Astrocyte of the spinal cord (primary cell): ENCODE measurements around the gene CKMT2.

Experiments
- DNase-seq: peaks from one replicate; pipeline ENCODE4 v3.0.0; 2011; ENCODE audit warnings: low read depth, low spot score
- H3K4me3 ChIP-seq: 2 replicates; pipeline ENCODE4 v1.5.1; 2011; ENCODE audit warnings: low read depth, mild to moderate bottlenecking, low read length, moderate library complexity
- CTCF ChIP-seq: IDR thresholded peaks from 2 replicates; pipeline ENCODE4 v1.5.1; 2012; ENCODE audit warnings: low read depth, mild to moderate bottlenecking, low read length, inconsistent platforms
- in situ Hi-C: cut with HindIII; loops from 2 replicates; pipeline ENCODE4 v1.10.0; 2017; ENCODE audit warnings: low sequenced_read_pairs

Gene CKMT2

DNA sequence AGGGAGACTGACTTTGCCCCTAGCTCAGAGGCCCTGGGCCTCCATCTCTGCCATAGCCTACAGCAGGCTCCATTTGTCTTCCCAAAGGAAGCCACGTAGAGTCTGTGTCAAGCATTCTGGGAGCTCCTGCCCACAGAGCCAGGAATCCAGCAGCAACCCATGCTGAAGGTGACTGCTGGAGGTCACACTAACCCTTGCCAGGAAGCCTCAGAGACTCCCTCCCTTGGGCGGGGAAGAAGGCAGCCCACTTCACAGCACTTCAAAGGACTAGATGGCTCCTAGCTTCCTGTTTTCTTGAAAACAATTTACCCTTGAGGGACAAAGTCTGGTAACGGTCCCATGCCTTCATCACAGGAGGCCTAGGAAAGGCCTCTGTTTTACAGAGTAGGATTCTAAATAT is 1.7 kb downstream of the CKMT2 start:
- TF ChIP-seq CTCF, result no peak
- H3K4me3 ChIP-seq, result no peak overlapping the region
- in situ Hi-C loops, result no loop called here
- no peak for DNase-seq

DNA sequence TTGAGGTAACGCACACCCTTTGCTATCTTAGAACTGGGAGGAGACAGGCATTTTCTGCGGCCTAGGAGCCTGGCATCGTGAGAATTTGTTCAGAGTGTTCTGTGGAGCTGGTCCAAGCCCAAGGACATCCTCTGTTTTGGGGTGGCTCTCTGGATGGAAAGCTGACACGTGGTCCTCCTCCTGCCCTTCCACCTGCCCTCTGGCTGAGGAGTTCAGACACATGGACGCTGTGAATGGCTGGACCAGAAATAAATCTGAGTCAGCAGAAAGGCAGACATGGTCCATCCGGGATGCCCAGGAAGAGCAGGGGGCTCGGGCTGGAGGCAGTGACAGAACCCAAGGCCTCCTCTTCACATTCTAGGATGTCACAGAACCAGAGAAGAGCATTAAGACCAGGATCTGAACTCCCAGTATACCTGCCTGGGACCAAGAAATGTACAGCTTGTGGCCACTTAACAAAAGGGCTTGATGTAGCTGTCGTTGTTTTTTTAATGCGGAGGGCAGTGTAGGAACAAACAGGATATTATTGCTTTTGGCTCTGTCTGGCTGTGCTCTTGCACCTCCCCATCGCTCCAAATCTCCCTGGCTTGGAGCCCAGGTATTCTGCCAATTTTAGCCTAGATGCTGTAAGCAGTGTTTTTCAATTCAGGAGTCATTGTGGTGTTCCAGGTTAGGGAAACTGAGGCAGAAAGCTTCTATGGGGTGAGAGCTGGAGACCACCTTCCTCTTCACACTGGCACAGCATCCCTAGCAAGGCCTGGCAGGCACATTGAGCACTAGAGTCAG is 2.4 kb downstream of the CKMT2 start:
- no peak for TF ChIP-seq CTCF
- in situ Hi-C loops, result no loop called here
- H3K4me3 ChIP-seq, result no peak overlapping the region
- DNase-seq, result no peak

DNA sequence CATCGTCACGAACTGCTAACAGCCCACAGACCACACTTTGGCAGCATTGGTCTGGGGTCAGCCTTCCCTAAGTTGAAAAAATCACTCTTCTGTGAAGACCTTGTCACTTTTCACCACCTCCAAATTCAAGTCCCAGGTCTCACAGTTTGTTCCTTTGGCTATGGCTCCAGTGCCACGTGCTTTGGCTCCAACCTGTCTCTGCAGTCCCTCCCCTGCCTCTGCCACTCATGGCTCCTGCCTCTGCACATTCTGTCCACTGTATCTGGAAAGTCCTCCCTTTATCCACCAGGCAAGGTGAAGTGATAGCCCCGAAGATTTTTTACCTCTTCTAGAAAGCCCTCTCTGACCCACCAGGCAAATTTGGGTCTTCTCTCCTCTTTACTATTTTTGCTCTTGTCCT is 5.3 kb downstream of the CKMT2 start:
- no peak for DNase-seq
- in situ Hi-C loops, result no loop called here
- no peak overlapping the region for H3K4me3 ChIP-seq
- TF ChIP-seq CTCF, result no peak

- no peak for DNase-seq
- H3K4me3 ChIP-seq, result no peak overlapping the region
- in situ Hi-C loops, result no loop called here
- TF ChIP-seq CTCF, result no peak
Measured at GRCh38 chr5:81239613-81240012, 6.5 kb downstream of the CKMT2 start.

GRCh38 chr5:81241001-81241400 is 7.9 kb downstream of the CKMT2 start:
- H3K4me3 ChIP-seq, result no peak overlapping the region
- no peak for DNase-seq
- no peak for TF ChIP-seq CTCF
- in situ Hi-C loops, result no loop called here

GRCh38 chr5:81241961-81242648 is 9.0 kb downstream of the CKMT2 start:
- in situ Hi-C loops, result no loop called here
- no peak for TF ChIP-seq CTCF
- H3K4me3 ChIP-seq, result no peak overlapping the region
- DNase-seq, result no peak
